Prostate gland (tissue), 2 donors: ENCODE data around the gene NLN. TPM values are rescaled to one million over a fixed set of nuclear protein-coding genes. Genes with fewer than 3 reads are reported as not detected.
"Not testable (repeated sequence)": the region's sequence is repeated elsewhere in the genome, so short reads cannot be mapped to it uniquely, and the experiment has no call there.

Experiments
- DNase-seq: peaks from one replicate; pipeline ENCODE4 v3.0.0-alpha.2; 2019; ENCODE audit warnings: low spot score
- H3K27ac ChIP-seq, 2 donors: fragments of 200-600 bp; sonication (generic); 2 replicates each; pipeline ENCODE4 v1.5.1; 2017 to 2019
- H3K27me3 ChIP-seq: fragments of 200-600 bp; sonication (generic); replicated peaks from 2 replicates; pipeline ENCODE4 v1.5.1; 2019; ENCODE audit not compliant: insufficient read depth
- H3K36me3 ChIP-seq, 2 donors: fragments of 200-600 bp; sonication (generic); 1 replicate in 1 of 2; 2 replicates in 1 of 2; pipeline versions ENCODE4 v1.5.1 to v1.8.1; 2017 to 2019
- H3K4me1 ChIP-seq: fragments of 200-600 bp; sonication (generic); replicated peaks from 2 replicates; pipeline ENCODE4 v1.5.1; 2019
- H3K4me3 ChIP-seq, 2 donors: fragments of 200-600 bp; sonication (generic); 2 replicates each; pipeline ENCODE4 v1.5.1; 2017 to 2019
- H3K9me3 ChIP-seq: fragments of 200-600 bp; sonication (generic); 2 replicates; pipeline ENCODE4 v1.5.1; 2017
- POLR2A ChIP-seq: fragments of 450-650 bp; IDR thresholded peaks from one replicate; pipeline ENCODE4 v1.6.1; 2016; ENCODE audit warnings: antibody characterized with exemption, mild to moderate bottlenecking
- POLR2AphosphoS5 ChIP-seq: sonication (generic); formaldehyde crosslinking; IDR thresholded peaks from one replicate; pipeline ENCODE4 v1.6.1; 2017; ENCODE audit warnings: antibody characterized with exemption
- WGBS: methylation state at CpG from one replicate; pipeline ENCODE4 v1.1.5; 2018; 5-methylcytosine and 5-hydroxymethylcytosine counted together
- intact Hi-C: fragments of 100-400 bp; cut with DNase I; formaldehyde crosslinking; loops from one replicate; pipeline ENCODE4 v1.14.2; 2022
- total RNA-seq, 2 donors: library from RNA; depleted of rRNA; stranded (reverse); fragments of >200 nt; gene quantifications; one replicate each; pipeline ENCODE4 v1.1.0, GENCODE V29; 2016
- TF ChIP-seq, protein P1 (sequence below), 4 experiments: fragments of 200-600 bp in 2 of 4; fragments of 450-650 bp in 2 of 4; sonication (generic) in 2 of 4; IDR thresholded peaks; 1 replicate in 3 of 4; 2 replicates in 1 of 4; pipeline ENCODE4 v1.5.1; 2016 to 2019; ENCODE audit warnings: antibody characterized with exemption in 4 of 4, mild to moderate bottlenecking in 2 of 4, moderate library complexity in 2 of 4

Gene NLN
- total RNA-seq, 2 donors from 2014 or later: 10.0 to 10.8 TPM

DNA sequence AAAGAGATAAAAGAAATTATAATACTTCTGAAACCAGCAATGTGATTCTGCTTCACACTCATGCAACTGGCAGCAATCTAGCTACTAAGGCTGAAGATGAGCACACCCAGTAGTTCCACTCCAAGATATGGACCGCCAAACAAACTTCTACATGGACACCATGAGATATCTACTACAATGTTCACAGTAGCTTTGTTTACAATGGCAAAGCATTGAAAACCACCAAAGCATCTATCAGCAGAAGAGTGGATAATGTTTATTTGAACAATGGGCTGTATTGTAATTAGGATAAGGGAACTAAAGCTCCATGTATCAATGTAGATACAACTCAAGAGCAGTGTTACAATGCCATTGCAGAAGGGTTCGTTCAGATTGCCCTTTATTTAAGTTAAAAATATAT, 113.2 kb downstream of the NLN start:
- no peak for DNase-seq

DNA sequence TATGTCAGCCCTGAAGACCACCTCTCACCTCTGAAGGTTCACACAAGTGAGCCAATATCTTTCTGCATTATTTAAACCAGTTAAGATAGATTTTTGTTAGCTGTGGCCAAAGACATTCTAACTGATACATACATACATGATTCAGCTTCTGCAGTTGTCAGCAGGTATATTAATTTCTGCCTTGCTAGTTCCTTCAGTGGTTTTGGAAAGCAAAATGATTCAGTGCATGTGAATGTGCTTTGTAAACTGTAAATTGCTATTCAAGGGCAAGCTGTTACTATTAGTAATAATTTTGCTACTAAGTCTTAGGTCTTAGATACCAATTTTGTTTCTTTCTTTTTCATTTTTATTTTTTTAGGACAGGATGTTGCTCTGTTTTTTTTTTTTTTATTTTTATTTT, 115.1 kb downstream of the NLN start:
- Histone ChIP-seq H3K4me3 (no peak overlapping the region), H3K9me3 (no peaks in the 10 kb centered on the region)

More for the DNA sequence above, 113.2 kb downstream of the NLN start:
- 84% methylated on average over 2 of the region's 2 CpGs for WGBS
- no peaks in the 10 kb centered on the region for H3K4me1 ChIP-seq
- H3K27me3 ChIP-seq: no peaks in the 10 kb centered on the region
- no peaks in the 10 kb centered on the region for H3K36me3 ChIP-seq
- no peak overlapping the region for H3K4me3 ChIP-seq
- intact Hi-C loops: no loop called here
- no peak overlapping the region for H3K27ac ChIP-seq
- TF ChIP-seq POLR2A (no peak), POLR2AphosphoS5 (no peak)
- TF ChIP-seq, protein P1, sequence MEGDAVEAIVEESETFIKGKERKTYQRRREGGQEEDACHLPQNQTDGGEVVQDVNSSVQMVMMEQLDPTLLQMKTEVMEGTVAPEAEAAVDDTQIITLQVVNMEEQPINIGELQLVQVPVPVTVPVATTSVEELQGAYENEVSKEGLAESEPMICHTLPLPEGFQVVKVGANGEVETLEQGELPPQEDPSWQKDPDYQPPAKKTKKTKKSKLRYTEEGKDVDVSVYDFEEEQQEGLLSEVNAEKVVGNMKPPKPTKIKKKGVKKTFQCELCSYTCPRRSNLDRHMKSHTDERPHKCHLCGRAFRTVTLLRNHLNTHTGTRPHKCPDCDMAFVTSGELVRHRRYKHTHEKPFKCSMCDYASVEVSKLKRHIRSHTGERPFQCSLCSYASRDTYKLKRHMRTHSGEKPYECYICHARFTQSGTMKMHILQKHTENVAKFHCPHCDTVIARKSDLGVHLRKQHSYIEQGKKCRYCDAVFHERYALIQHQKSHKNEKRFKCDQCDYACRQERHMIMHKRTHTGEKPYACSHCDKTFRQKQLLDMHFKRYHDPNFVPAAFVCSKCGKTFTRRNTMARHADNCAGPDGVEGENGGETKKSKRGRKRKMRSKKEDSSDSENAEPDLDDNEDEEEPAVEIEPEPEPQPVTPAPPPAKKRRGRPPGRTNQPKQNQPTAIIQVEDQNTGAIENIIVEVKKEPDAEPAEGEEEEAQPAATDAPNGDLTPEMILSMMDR (IDR thresholded peaks at IDR 0.05): no peak
- no peaks in the 10 kb centered on the region for H3K9me3 ChIP-seq

DNA sequence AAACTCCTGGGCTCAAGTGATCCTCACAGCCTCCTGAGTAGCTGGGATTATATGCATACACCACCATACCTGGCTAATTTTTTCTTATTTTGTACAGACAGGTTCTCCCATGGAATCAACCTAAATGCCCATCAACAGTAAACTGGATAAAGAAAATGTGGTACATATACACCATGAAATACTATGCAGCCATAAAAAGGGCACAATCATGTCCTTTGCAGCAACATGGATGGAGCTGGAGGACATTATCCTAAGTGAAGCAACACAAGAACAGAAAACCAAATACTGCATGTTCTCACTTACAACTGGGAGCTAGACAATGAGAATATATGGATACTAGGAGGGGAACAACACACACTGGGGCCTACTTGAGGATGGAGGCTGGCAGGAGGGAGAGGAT, 117.2 kb downstream of the NLN start:
- H3K27me3 ChIP-seq, H3K27ac ChIP-seq, DNase-seq, H3K9me3 ChIP-seq, H3K36me3 ChIP-seq, intact Hi-C loops, H3K4me3 ChIP-seq, H3K4me1 ChIP-seq: not testable (repeated sequence)

More for the DNA sequence above, 115.1 kb downstream of the NLN start:
- no peaks in the 10 kb centered on the region for H3K4me1 ChIP-seq
- no peak overlapping the region for H3K27ac ChIP-seq
- H3K36me3 ChIP-seq: no peaks in the 10 kb centered on the region
- intact Hi-C loops: no loop called here
- TF ChIP-seq, protein P1 (IDR thresholded peaks at IDR 0.05): no peak
- TF ChIP-seq POLR2AphosphoS5 (no peak), POLR2A (no peak)
- no peak for DNase-seq
- H3K27me3 ChIP-seq: no peaks in the 10 kb centered on the region

DNA sequence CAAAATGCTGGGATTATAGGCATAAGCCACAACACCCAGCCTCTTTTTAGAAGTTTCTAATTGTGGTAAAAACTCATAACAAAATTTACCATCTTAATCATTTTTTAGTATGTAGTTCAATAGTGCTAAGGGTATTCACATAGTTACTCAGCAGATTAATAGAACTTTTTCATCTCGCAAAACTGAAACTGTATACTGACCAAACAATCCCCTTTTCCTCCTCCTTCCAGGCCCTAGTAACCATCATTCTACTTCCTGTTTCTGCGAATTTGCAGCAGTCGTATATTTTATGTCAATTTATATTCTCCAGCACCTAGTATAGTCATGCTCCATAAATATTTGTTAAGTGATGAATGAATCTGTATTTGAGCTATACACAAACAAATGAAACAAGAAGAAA, 118.1 kb downstream of the NLN start:
- Histone ChIP-seq H3K4me1 (no peaks in the 10 kb centered on the region), H3K36me3 (no peaks in the 10 kb centered on the region), H3K9me3 (no peaks in the 10 kb centered on the region), H3K27ac (no peak overlapping the region), H3K27me3 (no peaks in the 10 kb centered on the region), H3K4me3 (no peak overlapping the region)
- TF ChIP-seq, protein P1 (IDR thresholded peaks at IDR 0.05): no peak
- intact Hi-C loops: no loop called here
- DNase-seq: no peak
- 29% methylated on average over 3 of the region's 3 CpGs for WGBS

DNA sequence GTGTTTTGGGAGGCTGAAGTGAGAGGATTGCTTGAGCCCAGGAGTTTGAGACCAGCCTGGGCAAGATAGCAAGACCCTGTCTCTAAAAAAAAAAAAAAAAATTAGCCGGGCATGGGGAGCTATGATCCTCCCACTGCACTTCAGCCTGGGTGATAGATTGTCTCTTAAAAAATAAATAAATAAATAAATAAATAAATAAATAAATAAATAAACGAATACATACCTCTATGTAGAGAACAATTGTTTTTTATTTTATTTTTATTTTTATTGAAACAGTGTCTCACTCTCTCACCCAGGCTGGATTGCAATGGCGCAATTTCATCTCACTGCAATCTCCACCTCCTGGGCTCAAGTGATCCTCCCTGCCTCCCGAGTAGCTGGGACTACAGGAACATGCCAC, 122.8 kb downstream of the NLN start:
- intact Hi-C loops, H3K4me1 ChIP-seq, H3K9me3 ChIP-seq, H3K27me3 ChIP-seq, H3K36me3 ChIP-seq, H3K27ac ChIP-seq, H3K4me3 ChIP-seq, DNase-seq: not testable (repeated sequence)
- 90% methylated on average over 4 of the region's 4 CpGs for WGBS

DNA sequence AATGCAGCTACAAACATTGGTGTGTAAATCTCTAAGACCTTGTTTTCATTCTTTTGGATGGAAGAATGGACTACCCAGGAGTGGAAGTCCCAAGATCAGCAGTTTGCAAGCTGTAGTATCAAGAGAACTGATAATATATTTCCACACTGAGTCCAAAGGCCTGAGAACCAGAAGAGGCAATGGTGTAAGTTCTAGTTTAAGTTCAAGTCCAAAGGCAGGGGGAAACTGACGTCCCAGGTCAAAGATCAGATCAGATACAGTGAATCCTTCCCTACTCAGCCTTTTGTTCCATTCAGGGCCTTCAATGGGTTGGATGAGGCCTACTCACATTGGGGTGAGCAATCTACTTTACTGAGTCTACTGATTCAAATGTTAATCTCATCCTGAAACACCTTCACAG, 124.1 kb downstream of the NLN start:
- TF ChIP-seq, protein P1 (IDR thresholded peaks at IDR 0.05): no peak
- no peak for TF ChIP-seq POLR2AphosphoS5
- TF ChIP-seq POLR2A: no peak
- H3K4me3 ChIP-seq: no peak overlapping the region
- H3K36me3 ChIP-seq: no peaks in the 10 kb centered on the region
- H3K9me3 ChIP-seq: no peaks in the 10 kb centered on the region
- intact Hi-C loops: no loop called here
- H3K27ac ChIP-seq: no peak overlapping the region
- DNase-seq: no peak
- 89% methylated on average over 1 of the region's 1 CpG for WGBS
- H3K27me3 ChIP-seq: no peaks in the 10 kb centered on the region
- no peaks in the 10 kb centered on the region for H3K4me1 ChIP-seq

DNA sequence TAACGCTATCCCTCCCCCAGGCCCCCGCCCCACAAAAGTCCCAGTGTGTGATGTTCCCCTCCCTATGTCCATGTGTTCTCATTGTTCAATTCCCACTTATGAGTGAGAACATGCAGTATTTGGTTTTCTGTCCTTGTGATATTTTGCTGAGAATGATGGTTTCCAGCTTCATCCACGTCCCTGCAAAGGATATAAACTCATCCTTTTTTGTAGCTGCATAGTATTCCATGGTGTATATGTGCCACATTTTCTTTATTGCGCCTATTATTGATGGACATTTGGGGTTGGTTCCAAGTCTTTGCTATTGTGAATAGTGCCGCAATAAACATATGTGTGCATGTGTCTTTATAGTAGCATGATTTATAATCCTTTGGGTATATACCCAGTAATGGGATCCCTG, 125.0 kb downstream of the NLN start:
- H3K36me3 ChIP-seq, H3K4me1 ChIP-seq, H3K27me3 ChIP-seq, H3K4me3 ChIP-seq, H3K9me3 ChIP-seq, intact Hi-C loops, DNase-seq, H3K27ac ChIP-seq: not testable (repeated sequence)
- WGBS: 96% methylated on average over 5 of the region's 5 CpGs

DNA sequence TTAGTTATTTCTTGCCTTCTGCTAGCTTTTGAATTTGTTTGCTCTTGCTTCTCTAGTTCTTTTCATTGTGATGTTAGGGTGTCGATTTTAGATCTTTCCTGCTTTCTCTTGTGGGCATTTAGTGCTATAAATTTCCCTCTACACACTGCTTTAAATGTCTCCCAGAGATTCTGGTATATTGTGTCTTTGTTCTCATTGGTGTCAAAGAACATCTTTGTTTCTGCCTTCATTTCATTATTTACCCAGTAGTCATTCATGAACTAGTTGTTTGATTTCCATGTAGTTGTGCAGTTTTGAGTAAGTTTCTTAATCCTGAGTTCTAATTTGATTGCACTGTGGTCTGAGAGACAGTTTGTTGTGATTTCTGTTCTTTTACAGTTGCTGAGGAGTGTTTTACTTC, 127.9 kb downstream of the NLN start:
- H3K9me3 ChIP-seq, H3K27me3 ChIP-seq, intact Hi-C loops, DNase-seq, H3K4me1 ChIP-seq, H3K4me3 ChIP-seq, H3K27ac ChIP-seq, H3K36me3 ChIP-seq: not testable (repeated sequence)
- whole genome bisulfite sequencing: 23% methylated on average over 1 of the region's 1 CpG
